HG03520 (cell line): ENCODE measurements around the gene MTMR12.
"Not testable (repeated sequence)": the region's sequence is repeated elsewhere in the genome, so short reads cannot be mapped to it uniquely, and the experiment has no call there.

ENCODE experiments used
- ATAC-seq: cut with Tn5 transposase; IDR thresholded peaks from one replicate; pipeline ENCODE4 v1.9.1; 2021; ENCODE audit warnings: mild to moderate bottlenecking, moderate library complexity; ENCODE audit not compliant: unreplicated experiment

The MTMR12 gene

GRCh38 chr5:32326216-32326772, 13.6 kb upstream of the MTMR12 start:
- no peak for ATAC-seq

- no peak for ATAC-seq
Measured at GRCh38 chr5:32325616-32326015, 12.9 kb upstream of the MTMR12 start.

GRCh38 chr5:32325062-32325461, 12.3 kb upstream of the MTMR12 start:
- ATAC-seq: no peak

GRCh38 chr5:32323741-32324140, 11.0 kb upstream of the MTMR12 start:
- ATAC-seq: no peak

DNA sequence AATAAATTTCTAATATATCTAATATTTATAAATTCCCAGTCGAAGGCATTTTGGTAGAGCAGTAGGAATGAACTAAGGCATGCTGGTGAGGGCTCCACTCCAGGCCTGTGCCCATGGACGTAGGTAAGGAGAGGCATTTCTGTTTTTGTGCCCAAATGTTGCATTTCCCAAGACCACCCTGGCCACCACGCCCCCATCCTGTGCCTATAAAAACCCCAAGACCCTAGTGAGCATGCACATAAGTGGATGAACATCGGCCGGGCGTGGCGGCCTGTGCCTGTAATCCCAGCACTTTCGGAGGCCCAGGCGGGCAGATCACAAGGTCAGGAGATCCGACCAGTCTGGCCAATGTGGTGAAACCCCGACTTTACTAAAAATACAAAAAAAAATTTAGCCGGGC, 10.1 kb upstream of the MTMR12 start:
- no peak for ATAC-seq

DNA sequence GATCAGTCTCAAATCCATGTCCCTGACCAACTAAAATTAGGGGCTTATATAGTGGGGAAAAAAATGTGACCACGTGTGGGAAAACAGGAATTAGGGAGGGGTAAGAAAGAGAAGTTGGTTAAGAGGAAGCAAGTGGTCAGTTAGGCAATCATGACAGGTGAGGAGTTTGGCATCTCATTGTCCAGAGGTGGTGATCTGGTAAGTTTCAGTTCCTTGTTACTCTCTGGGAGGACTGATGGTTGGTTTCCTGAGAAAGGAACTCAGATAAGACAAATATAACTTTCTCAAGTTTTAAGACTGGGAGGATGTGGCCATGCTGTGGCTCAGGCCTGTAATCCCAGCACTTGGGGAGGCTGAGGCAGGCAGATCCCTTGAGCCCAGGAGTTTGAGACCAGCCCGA, 9.0 kb upstream of the MTMR12 start:
- ATAC-seq: not testable (repeated sequence)

DNA sequence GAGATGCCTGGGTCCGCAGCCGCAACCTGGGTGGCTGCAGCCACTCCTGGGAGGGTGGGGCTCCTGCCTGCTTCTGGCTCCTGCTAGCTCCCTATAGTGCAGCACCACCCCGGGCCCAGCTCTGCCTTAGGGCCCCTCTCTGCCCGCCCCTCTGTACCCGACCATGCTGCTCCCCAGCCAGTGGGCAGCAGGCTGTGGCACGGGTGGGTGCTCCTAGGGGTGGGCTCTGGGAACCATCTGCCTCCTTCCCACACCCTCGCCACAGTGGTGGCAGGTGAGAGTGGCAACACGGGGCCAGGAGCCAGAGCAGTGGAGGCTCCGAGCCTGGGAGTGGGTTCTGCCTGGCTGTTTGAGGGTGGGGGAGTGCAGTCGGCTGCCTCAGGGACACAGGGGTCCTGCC, 7.8 kb upstream of the MTMR12 start:
- ATAC-seq: no peak

- no peak for ATAC-seq
Measured at GRCh38 chr5:32319926-32320543, 7.3 kb upstream of the MTMR12 start.

DNA sequence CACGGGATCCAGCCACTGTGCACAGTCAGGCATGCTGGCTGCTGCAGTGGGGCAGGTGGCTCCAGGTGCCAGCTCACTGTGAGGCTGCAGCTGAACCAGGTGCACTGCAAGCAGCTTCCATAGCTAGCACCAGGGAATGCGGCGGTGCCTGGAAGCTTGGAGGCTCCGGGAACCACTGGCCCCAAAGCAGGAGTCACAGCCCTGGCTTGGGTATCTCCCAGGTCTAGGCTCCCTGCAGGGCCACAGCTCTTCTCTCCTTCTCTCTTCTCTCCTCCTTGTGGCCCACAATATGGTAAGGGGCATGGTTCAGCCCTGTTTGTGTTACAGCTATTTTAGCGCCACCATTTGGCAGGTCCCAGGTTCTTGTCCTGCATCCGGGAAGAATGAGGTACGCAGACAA, 6.7 kb upstream of the MTMR12 start:
- ATAC-seq: no peak

DNA sequence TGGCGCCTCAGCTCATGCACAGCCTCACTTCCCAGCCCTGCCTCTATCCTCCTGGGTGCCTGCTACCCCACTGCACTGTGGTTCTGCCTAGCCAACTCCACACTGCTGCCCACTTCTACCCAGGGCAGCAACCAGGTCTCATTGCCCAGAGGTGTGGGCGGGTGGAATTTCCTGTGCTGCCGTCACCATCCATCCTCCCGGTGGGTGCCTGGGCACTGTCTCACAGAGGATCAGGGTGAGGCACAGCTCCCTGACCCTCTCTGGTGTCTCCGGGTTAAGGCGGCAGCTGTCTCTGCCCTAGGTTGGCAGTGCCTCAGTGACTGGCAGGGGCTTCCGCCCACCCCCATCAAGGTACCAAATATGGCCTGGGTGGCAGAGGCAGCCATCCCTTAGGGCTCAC, 4.3 kb upstream of the MTMR12 start:
- ATAC-seq: no peak

GRCh38 chr5:32315221-32316014, 2.7 kb upstream of the MTMR12 start:
- ATAC-seq: no peak

DNA sequence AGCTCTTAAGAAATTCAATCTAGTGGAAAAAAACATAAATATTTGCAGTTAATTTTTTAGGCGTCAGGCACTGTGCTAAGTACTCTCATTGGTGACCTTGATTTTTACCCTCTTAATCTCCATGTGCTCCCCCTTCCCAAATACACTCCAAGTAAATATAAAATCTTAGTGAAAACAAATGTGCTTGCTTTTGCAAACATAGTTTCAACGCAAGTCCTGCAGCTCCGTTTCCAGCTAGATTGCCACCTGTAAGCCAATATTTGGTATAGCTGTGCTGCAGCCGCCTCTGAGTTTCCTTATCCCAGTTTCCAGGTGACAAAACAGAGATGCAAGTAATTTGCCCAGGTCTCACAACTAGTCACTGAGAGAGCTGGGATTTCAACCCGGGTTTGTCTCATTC, 1.9 kb upstream of the MTMR12 start:
- no peak for ATAC-seq

DNA sequence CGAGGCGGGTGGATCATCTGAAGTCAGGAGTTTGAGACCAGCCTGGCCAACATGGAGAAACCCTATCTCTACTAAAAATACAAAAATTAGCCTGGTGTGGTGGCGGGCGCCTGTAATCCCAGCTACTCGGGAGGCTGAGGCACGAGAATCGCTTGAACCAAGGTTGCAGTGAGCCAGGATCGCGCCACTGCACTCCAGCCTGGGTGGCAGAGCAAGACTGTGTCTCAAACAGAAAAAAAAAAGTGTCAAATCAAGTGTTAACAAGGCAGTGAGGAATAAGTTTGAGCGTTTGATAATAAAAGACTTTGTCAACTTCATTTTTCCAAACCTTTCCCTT, 1.4 kb upstream of the MTMR12 start:
- not testable (repeated sequence) for ATAC-seq

- peak; percentile 20 for ATAC-seq
Measured at GRCh38 chr5:32312197-32312594, 543 bp downstream of the MTMR12 start.

- no peak for ATAC-seq
Measured at GRCh38 chr5:32311404-32312196, 1.1 kb downstream of the MTMR12 start.

DNA sequence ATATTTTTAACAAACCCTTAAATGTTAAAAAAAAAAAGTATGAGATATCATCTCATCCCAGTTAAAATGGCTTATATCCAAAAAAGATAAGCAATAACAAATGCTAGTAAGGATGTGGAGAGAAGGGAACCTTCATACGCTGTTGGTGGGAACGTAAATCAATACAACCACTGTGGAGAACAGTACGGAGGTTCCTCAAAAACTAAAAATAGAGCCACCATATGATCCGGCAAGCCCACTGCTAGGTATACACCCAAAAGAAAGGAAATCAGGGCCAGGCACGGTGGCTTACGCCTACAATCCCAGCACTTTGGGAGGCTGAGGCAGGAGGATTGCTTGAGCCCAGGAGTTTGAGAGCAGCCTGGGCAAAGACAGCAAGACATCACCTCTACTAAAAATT, 3.0 kb downstream of the MTMR12 start:
- ATAC-seq: no peak

- no peak for ATAC-seq
Measured at GRCh38 chr5:32308946-32309345, 3.8 kb downstream of the MTMR12 start.

GRCh38 chr5:32307769-32308194, 5.0 kb downstream of the MTMR12 start:
- ATAC-seq: no peak

GRCh38 chr5:32304622-32305021, 8.1 kb downstream of the MTMR12 start:
- no peak for ATAC-seq

DNA sequence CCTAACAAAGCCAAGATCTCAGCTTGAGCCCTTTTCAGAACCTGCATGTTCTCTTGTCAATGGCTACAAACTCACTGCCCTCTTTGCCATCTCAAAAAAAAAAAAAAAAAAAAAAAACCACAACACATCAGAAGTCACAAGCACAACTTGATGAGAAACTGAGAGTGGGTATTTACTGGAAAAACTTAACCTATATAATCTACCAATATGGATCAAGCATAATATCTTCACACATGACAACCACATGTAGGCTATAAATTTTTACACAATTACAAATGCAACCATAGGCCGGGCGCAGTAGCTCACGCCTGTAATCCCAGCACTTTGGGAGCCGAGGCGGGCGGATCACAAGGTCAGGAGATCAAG, 9.0 kb downstream of the MTMR12 start:
- no peak for ATAC-seq

- no peak for ATAC-seq
Measured at GRCh38 chr5:32302835-32303754, 9.6 kb downstream of the MTMR12 start.
